ENCODE data around the gene SYNM.

The SYNM gene

DNA sequence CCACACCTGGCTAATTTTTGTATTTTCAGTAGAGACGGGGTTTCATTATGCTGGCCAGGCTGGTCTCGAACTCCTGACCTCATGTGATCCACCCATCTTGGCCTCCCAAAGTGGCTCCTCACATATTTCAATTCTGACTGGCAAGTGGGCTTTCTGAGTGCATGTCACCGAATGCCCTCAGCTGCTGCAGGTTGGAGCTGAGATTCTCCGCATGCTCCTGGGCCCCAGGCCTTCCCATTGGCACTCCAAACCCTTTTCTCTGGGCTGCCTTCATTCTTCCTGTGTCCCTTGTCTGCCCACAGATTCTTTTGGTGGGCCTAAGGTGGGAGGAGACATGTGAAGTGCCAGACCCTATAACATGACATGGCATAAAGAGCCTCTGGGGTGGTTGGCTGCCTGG lies 67.3 kb downstream of the SYNM start:
- Histone ChIP-seq H3K4me3 (ENCODE audit: insufficient read length, low read depth) (no peak overlapping the region), H3K27me3 (ENCODE audit: insufficient read depth, insufficient read length) (no peaks in the 10 kb centered on the region), H3K9me3 (ENCODE audit: insufficient read depth, low read length) (no peaks in the 10 kb centered on the region), H3K4me1 (ENCODE audit: insufficient read depth, insufficient read length) (peaks cover 4% of the 10 kb centered on the region), H3K36me3 (ENCODE audit: insufficient read depth, insufficient read length, low read length) (peaks cover 53% of the 10 kb centered on the region), H3K9ac (ENCODE audit: insufficient read length, low read depth) (no peak overlapping the region)
- TF ChIP-seq YY1 (IDR thresholded peaks at IDR 0.05; ENCODE audit: insufficient read depth, insufficient read length) (no peak), SUZ12 (IDR thresholded peaks at IDR 0.05; ENCODE audit: extremely low read depth, insufficient read depth, insufficient read length) (no peak), ZNF274 (IDR thresholded peaks at IDR 0.05; ENCODE audit: low read depth, low read length) (no peak)
- no peak for DNase-seq (ENCODE audit: low read depth, low spot score)

DNA sequence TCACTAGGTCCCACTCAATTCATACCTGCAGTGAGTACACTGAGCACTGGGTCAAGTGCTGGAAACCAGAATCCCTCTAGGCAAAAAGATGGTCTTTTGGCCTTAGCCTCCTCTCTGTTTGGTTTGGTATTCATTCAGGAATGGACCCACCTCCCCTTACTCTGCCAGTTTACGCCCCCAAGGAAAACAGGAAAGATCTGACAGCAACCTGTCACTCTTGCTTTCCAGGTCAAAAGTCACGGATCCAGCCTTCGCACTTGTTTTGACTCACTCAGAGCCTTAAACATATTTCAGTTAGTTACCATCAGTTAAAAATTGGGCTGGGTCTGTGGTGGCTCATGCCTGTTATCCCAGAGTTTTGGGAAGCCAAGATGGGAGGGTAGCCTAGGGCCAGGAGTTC lies 68.1 kb downstream of the SYNM start:
- no peak overlapping the region for H3K9ac ChIP-seq (ENCODE audit: insufficient read length, low read depth)
- TF ChIP-seq ZNF274 (IDR thresholded peaks at IDR 0.05; ENCODE audit: low read depth, low read length) (no peak), SUZ12 (IDR thresholded peaks at IDR 0.05; ENCODE audit: extremely low read depth, insufficient read depth, insufficient read length) (no peak), YY1 (IDR thresholded peaks at IDR 0.05; ENCODE audit: insufficient read depth, insufficient read length) (no peak)
- H3K4me1 ChIP-seq (ENCODE audit: insufficient read depth, insufficient read length): peaks cover 4% of the 10 kb centered on the region
- no peak overlapping the region for H3K4me3 ChIP-seq (ENCODE audit: insufficient read length, low read depth)
- no peak for DNase-seq (ENCODE audit: low read depth, low spot score)
- H3K27me3 ChIP-seq (ENCODE audit: insufficient read depth, insufficient read length): no peaks in the 10 kb centered on the region
- H3K9me3 ChIP-seq (ENCODE audit: insufficient read depth, low read length): no peaks in the 10 kb centered on the region
- H3K36me3 ChIP-seq (ENCODE audit: insufficient read depth, insufficient read length, low read length): peaks cover 45% of the 10 kb centered on the region

DNA sequence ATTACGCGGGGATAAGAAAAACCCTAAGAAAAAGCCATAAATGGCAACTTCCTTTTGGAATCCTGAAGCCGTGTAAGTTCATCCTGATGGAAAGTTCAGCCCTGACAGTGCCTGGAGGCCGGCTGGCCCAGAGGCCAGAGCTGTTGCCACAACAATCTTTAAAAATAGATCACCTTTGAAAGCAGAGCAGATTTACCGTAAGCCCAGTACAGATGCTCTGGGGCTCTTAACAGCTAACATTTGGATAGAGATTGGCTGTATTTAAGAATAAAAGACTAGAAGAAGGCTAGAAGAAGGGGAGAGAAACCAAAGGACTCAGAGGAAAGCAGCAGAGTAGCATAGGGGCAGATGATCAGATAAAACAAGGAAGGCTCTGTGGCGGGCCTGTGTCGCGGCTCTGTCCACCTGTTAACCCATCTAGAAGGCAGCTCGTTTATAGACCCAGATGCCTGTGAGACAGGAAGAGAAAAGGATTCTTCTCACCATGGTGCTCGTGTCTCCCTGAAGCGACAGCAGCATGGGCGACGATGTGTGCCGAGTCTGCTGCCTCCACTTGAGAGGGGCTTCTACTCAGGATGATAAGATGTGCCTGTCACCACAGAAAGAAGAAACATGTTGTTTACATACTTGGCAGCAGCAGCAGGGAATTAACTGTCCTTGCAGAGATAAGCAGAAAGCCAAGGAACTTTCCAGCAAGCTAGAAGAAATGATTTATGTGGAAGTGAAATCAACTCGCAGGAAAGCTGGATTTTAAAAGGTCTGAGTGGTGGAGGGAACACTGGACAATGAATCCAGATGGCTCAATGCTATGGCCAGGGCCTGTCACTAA lies 69.9 kb downstream of the SYNM start:
- Histone ChIP-seq H3K36me3 (ENCODE audit: insufficient read depth, insufficient read length, low read length) (peaks cover 44% of the 10 kb centered on the region), H3K27me3 (ENCODE audit: insufficient read depth, insufficient read length) (no peaks in the 10 kb centered on the region), H3K9me3 (ENCODE audit: insufficient read depth, low read length) (no peaks in the 10 kb centered on the region), H3K4me3 (ENCODE audit: insufficient read length, low read depth) (no peak overlapping the region), H3K4me1 (ENCODE audit: insufficient read depth, insufficient read length) (peaks cover 4% of the 10 kb centered on the region), H3K9ac (ENCODE audit: insufficient read length, low read depth) (no peak overlapping the region)
- no peak for DNase-seq (ENCODE audit: low read depth, low spot score)
- TF ChIP-seq ZNF274 (IDR thresholded peaks at IDR 0.05; ENCODE audit: low read depth, low read length) (no peak), SUZ12 (IDR thresholded peaks at IDR 0.05; ENCODE audit: extremely low read depth, insufficient read depth, insufficient read length) (no peak), YY1 (IDR thresholded peaks at IDR 0.05; ENCODE audit: insufficient read depth, insufficient read length) (no peak)

DNA sequence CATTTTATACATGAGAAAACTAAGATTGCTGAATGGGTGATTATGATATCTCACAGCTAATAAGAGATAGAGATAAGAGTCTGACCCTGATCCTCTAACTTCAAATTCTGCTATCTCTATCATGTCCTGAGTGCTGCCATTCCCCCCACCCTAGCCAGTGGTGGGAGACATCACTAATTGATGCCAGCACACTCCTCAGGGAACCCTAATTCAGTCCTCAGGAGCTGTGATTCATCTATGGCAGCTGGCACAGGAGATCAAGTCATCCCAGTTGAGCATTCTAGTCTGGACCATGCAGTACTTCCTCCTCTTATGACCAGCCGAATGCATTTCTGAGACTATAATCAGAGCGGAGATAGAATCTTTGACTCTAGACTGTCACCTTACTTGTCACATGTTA lies 71.9 kb downstream of the SYNM start:
- peaks cover 34% of the 10 kb centered on the region for H3K36me3 ChIP-seq (ENCODE audit: insufficient read depth, insufficient read length, low read length)

DNA sequence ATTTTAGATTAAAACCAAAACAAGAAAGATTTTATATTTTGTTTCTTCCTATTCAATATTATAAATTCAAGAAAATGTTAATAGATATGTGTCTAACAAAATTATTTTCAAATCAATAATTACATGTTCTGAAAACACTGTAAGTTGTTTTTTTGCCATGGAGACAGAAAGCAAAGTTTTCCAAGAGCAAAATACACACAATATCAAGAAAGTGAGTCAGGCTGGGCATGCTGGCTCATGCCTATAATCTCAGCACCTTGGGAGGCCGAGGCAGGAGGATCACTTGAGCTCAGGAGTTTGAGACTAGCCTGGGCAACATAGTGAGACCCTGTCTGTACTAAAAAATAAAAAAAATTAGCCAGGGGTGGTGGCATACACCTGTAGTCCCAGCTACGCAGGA lies 72.8 kb downstream of the SYNM start:
- Histone ChIP-seq H3K9me3 (ENCODE audit: insufficient read depth, low read length) (no peaks in the 10 kb centered on the region), H3K4me1 (ENCODE audit: insufficient read depth, insufficient read length) (no peaks in the 10 kb centered on the region), H3K27me3 (ENCODE audit: insufficient read depth, insufficient read length) (no peaks in the 10 kb centered on the region), H3K4me3 (ENCODE audit: insufficient read length, low read depth) (no peak overlapping the region), H3K36me3 (ENCODE audit: insufficient read depth, insufficient read length, low read length) (peaks cover 29% of the 10 kb centered on the region), H3K9ac (ENCODE audit: insufficient read length, low read depth) (no peak overlapping the region)
- no peak for DNase-seq (ENCODE audit: low read depth, low spot score)
- TF ChIP-seq SUZ12 (IDR thresholded peaks at IDR 0.05; ENCODE audit: extremely low read depth, insufficient read depth, insufficient read length) (no peak), YY1 (IDR thresholded peaks at IDR 0.05; ENCODE audit: insufficient read depth, insufficient read length) (no peak), ZNF274 (IDR thresholded peaks at IDR 0.05; ENCODE audit: low read depth, low read length) (no peak)

More for the DNA sequence above, 71.9 kb downstream of the SYNM start:
- Histone ChIP-seq H3K27me3 (ENCODE audit: insufficient read depth, insufficient read length) (no peaks in the 10 kb centered on the region), H3K4me3 (ENCODE audit: insufficient read length, low read depth) (no peak overlapping the region), H3K9ac (ENCODE audit: insufficient read length, low read depth) (no peak overlapping the region), H3K4me1 (ENCODE audit: insufficient read depth, insufficient read length) (no peaks in the 10 kb centered on the region), H3K9me3 (ENCODE audit: insufficient read depth, low read length) (no peaks in the 10 kb centered on the region)
- no peak for DNase-seq (ENCODE audit: low read depth, low spot score)
- no peak for TF ChIP-seq YY1 (IDR thresholded peaks at IDR 0.05; ENCODE audit: insufficient read depth, insufficient read length)
- TF ChIP-seq ZNF274 (IDR thresholded peaks at IDR 0.05; ENCODE audit: low read depth, low read length): no peak

DNA sequence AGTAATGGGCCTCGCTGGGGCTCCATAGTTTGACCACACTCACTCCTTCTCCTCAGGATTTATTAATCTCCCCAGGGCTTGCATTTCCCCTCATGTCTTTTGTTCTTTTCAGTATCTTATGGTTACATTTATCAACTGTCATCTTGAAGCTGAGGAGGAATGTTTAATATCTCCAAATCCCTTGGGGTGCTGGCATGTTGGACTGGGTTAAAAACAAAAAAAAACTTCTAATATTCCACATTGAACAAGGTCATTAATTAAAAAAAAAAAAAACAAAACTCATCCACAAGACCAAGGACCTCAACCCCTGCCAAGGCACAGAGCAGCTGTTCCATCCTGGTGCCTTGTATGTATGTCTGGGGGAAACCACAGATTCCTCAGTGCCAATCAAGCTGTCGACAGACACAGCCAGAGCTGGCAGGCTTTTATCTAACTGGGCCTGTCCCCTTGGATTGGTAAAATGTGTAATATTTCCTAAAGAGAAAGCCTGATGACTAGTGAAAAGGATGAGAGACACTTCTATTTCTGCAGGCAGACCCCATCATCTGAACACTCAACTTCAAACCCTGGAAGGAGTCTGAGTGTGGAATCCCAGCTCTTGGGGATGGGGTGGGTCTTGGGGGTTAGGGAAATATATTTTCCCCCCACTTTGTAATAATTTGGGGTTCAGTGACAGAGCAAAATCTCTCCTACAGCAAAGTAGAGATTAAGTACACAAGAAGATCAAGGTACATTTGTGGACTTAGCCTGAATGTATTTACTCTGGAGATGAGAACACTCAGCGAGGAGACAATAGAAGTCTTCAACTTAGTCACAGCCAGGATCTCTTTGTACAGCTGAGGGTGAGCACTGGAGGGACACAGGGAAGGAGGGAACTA lies 75.4 kb downstream of the SYNM start:
- TF ChIP-seq ZNF274 (IDR thresholded peaks at IDR 0.05; ENCODE audit: low read depth, low read length) (no peak), SUZ12 (IDR thresholded peaks at IDR 0.05; ENCODE audit: extremely low read depth, insufficient read depth, insufficient read length) (no peak), YY1 (IDR thresholded peaks at IDR 0.05; ENCODE audit: insufficient read depth, insufficient read length) (no peak)
- peaks cover 21% of the 10 kb centered on the region for H3K36me3 ChIP-seq (ENCODE audit: insufficient read depth, insufficient read length, low read length)
- H3K27me3 ChIP-seq (ENCODE audit: insufficient read depth, insufficient read length): no peaks in the 10 kb centered on the region
- H3K9ac ChIP-seq (ENCODE audit: insufficient read length, low read depth): no peak overlapping the region
- DNase-seq (ENCODE audit: low read depth, low spot score): no peak
- peaks cover 3% of the 10 kb centered on the region for H3K4me1 ChIP-seq (ENCODE audit: insufficient read depth, insufficient read length)
- peaks cover 14% of the 10 kb centered on the region; the same call in 1 of the 2 replicates for H3K9me3 ChIP-seq (ENCODE audit: insufficient read depth, low read length)
- no peak overlapping the region for H3K4me3 ChIP-seq (ENCODE audit: insufficient read length, low read depth)

DNA sequence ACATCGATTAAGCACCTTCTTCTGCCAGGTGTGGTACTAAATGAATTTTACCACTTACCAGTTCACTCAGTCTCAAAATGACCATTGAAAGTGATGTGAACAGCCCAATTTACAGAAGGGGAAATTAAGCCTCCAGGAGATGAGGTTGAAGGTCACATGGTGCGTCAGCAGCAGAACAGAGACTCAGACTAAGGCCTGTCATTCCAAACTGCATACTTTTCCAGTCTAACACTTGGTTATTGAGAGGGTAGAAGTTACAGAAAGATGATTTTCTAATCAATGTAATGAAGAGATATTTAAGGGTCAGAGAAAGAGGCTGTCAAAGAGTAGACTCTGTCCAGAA lies 76.1 kb downstream of the SYNM start:
- no peak overlapping the region for H3K4me3 ChIP-seq (ENCODE audit: insufficient read length, low read depth)
- H3K9ac ChIP-seq (ENCODE audit: insufficient read length, low read depth): no peak overlapping the region

More for the DNA sequence above, 76.1 kb downstream of the SYNM start:
- Histone ChIP-seq H3K4me1 (ENCODE audit: insufficient read depth, insufficient read length) (peaks cover 3% of the 10 kb centered on the region), H3K27me3 (ENCODE audit: insufficient read depth, insufficient read length) (no peaks in the 10 kb centered on the region), H3K36me3 (ENCODE audit: insufficient read depth, insufficient read length, low read length) (peaks cover 23% of the 10 kb centered on the region), H3K9me3 (ENCODE audit: insufficient read depth, low read length) (peaks cover 15% of the 10 kb centered on the region; the same call in 1 of the 2 replicates)
- TF ChIP-seq YY1 (IDR thresholded peaks at IDR 0.05; ENCODE audit: insufficient read depth, insufficient read length): no peak
- TF ChIP-seq SUZ12 (IDR thresholded peaks at IDR 0.05; ENCODE audit: extremely low read depth, insufficient read depth, insufficient read length): no peak
- no peak for TF ChIP-seq ZNF274 (IDR thresholded peaks at IDR 0.05; ENCODE audit: low read depth, low read length)
- no peak for DNase-seq (ENCODE audit: low read depth, low spot score)

Measured in NT2/D1 (cell line).